Glutamatergic neuron (in vitro differentiated cells): ENCODE data around the gene PAGE2B. TPM values are rescaled to one million over a fixed set of nuclear protein-coding genes. Genes with fewer than 3 reads are reported as not detected.
"Not testable (repeated sequence)": the region's sequence is repeated elsewhere in the genome, so short reads cannot be mapped to it uniquely, and the experiment has no call there.

ENCODE experiments used
- DNase-seq: peaks from one replicate; pipeline ENCODE4 v3.0.0; 2022
- H3K27ac Mint-ChIP-seq: one replicate; pipeline ENCODE4 v1.8.0; 2020; ENCODE audit warnings: mild to moderate bottlenecking, mixed read lengths, inconsistent platforms; ENCODE audit not compliant: unreplicated experiment
- H3K27me3 Mint-ChIP-seq: one replicate; pipeline ENCODE4 v1.8.0; 2020; ENCODE audit warnings: mild to moderate bottlenecking, moderate library complexity, mixed read lengths, inconsistent platforms; ENCODE audit not compliant: unreplicated experiment
- H3K36me3 Mint-ChIP-seq: one replicate; pipeline ENCODE4 v1.8.0; 2020; ENCODE audit warnings: mild to moderate bottlenecking, mixed read lengths, inconsistent platforms; ENCODE audit not compliant: unreplicated experiment
- H3K4me1 Mint-ChIP-seq: one replicate; pipeline ENCODE4 v1.8.0; 2020; ENCODE audit warnings: mild to moderate bottlenecking, low read depth, mixed read lengths, inconsistent platforms; ENCODE audit not compliant: unreplicated experiment
- H3K4me3 Mint-ChIP-seq: one replicate; pipeline ENCODE4 v1.8.0; 2020; ENCODE audit warnings: mild to moderate bottlenecking, mixed read lengths, inconsistent platforms; ENCODE audit not compliant: unreplicated experiment
- H3K9me3 Mint-ChIP-seq: one replicate; pipeline ENCODE4 v1.8.0; 2020; ENCODE audit warnings: mild to moderate bottlenecking, moderate library complexity, mixed read lengths, inconsistent platforms; ENCODE audit not compliant: unreplicated experiment
- CTCF ChIP-seq: fragments of 200-600 bp; sonication (generic); IDR thresholded peaks from one replicate; pipeline ENCODE4 v1.5.0; 2021; ENCODE audit not compliant: partially characterized antibody, unreplicated experiment
- total RNA-seq: library from RNA; stranded (reverse); fragmentation: NEBNext Ultra II Directional; extraction: Animal tissue kit (Norgen Biotek cat#: 25700); gene quantifications from one replicate; pipeline ENCODE4 v1.2.1, GENCODE V29; 2021; ENCODE audit not compliant: unreplicated experiment

The PAGE2B gene
- total RNA-seq, 1 donor from 2014 or later, result not detected

GRCh38 chrX:55109306-55109705 is 34.5 kb downstream of the PAGE2B start:
- no peak for DNase-seq
- Mint-ChIP-seq H3K9me3 (no peaks in the 10 kb centered on the region), H3K4me3 (no peak overlapping the region), H3K36me3 (no peaks in the 10 kb centered on the region), H3K27ac (no peak overlapping the region), H3K27me3 (no peaks in the 10 kb centered on the region), H3K4me1 (no peaks in the 10 kb centered on the region)
- no peak for TF ChIP-seq CTCF

GRCh38 chrX:55111578-55112254 is 36.9 kb downstream of the PAGE2B start:
- Mint-ChIP-seq H3K9me3 (no peaks in the 10 kb centered on the region), H3K36me3 (no peaks in the 10 kb centered on the region), H3K27me3 (no peaks in the 10 kb centered on the region), H3K4me1 (no peaks in the 10 kb centered on the region), H3K4me3 (no peak overlapping the region), H3K27ac (no peak overlapping the region)
- TF ChIP-seq CTCF, result no peak
- DNase-seq, result no peak

GRCh38 chrX:55116589-55116988 is 41.8 kb downstream of the PAGE2B start:
- not testable (repeated sequence) for H3K9me3 Mint-ChIP-seq, H3K27ac Mint-ChIP-seq, DNase-seq, H3K36me3 Mint-ChIP-seq, H3K4me3 Mint-ChIP-seq, H3K27me3 Mint-ChIP-seq, H3K4me1 Mint-ChIP-seq

- Mint-ChIP-seq H3K9me3 (no peaks in the 10 kb centered on the region), H3K36me3 (no peaks in the 10 kb centered on the region), H3K4me1 (no peaks in the 10 kb centered on the region), H3K4me3 (no peak overlapping the region), H3K27me3 (no peaks in the 10 kb centered on the region), H3K27ac (no peak overlapping the region)
- DNase-seq, result no peak
- TF ChIP-seq CTCF, result no peak
Observed at GRCh38 chrX:55118574-55118973, 43.7 kb downstream of the PAGE2B start.

- Mint-ChIP-seq H3K4me3 (no peak overlapping the region), H3K36me3 (no peaks in the 10 kb centered on the region), H3K4me1 (no peaks in the 10 kb centered on the region), H3K27ac (no peak overlapping the region), H3K9me3 (no peaks in the 10 kb centered on the region), H3K27me3 (no peaks in the 10 kb centered on the region)
- TF ChIP-seq CTCF, result no peak
- DNase-seq, result no peak
Observed at GRCh38 chrX:55119271-55119670, 44.4 kb downstream of the PAGE2B start.
